HG02623 (cell line): ENCODE measurements around the gene AGAP4.
"Not testable (repeated sequence)": the region's sequence is repeated elsewhere in the genome, so short reads cannot be mapped to it uniquely, and the experiment has no call there.

Experiments
- ATAC-seq: cut with Tn5 transposase; IDR thresholded peaks from one replicate; pipeline ENCODE4 v1.9.1; 2021; ENCODE audit warnings: moderate library complexity; ENCODE audit not compliant: unreplicated experiment

AGAP4 gene

DNA sequence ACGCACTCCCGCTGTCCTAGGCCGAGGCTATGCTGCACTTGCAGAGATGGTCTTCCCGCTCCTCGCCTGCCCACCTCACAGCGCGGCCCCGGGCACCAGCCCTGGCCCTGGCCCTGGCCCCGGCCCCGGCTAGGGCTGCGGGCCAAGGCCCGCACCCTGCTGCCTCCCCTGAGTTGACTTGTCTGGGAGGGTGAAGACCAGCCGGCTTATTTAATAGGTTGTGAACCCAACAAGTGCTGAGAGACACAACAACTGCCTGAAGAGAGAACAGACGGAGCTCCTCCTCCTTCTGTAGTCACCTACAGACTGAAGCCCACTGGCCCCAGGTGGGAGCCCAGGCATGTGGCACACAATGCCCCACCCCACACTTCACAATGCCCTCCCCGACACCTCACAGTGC, at the start of gene AGAP4:
AGAP4 (minus strand) TSS at position 101 of the 400 bp plus-strand sequence. CDS start 153 bp downstream, outside the sequence.
- not testable (repeated sequence) for ATAC-seq

DNA sequence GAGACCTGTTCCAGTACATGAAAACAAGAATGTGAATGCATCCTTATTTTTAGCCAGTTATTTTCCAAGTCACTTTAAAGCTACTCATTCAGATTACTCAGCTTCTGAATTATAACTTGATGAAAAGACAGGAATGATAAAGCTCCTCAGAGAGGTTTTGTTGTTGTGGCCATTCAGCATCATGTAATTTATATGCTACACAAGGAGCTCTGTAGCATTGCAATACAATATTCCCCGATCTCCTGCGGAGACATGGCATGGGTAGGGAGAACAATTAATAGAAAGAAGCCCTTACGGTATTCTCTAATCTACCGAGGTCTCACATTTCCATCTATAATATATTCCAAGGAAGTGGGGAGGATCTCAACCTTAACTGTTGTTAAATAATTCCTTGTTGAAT, 43.4 kb upstream of the AGAP4 start:
- not testable (repeated sequence) for ATAC-seq

DNA sequence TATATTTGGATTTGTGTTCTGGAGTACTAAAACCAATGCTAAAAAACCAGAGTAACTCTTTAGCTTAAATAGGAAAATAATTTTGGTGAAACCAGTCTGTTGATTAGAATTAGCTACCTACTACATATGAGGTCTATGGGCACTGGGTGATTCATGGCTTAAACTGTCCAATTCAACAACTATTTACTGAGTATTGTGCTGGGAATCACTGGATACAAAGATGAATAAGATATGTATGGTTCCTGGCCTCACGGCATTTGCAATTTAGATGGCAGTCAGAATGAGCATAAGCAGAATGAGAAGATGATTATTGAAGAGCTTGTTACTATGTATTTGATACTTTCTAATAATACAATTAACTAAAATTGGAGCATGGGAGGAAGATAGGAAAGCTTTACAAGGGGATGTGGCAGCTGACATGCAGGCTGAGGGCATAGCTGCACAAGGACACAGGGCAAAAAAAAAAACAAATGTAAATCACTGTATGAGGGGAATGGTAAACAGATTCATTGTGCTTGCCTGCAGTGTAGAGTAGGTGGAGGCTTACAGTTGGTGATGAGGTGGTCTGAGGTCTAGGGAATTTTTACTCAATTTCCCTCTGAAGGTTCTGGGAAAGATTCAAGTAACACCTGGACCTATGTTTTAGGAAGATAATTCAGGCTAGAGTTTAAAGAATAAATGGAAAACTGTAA, 42.4 kb upstream of the AGAP4 start:
- ATAC-seq, result not testable (repeated sequence)

DNA sequence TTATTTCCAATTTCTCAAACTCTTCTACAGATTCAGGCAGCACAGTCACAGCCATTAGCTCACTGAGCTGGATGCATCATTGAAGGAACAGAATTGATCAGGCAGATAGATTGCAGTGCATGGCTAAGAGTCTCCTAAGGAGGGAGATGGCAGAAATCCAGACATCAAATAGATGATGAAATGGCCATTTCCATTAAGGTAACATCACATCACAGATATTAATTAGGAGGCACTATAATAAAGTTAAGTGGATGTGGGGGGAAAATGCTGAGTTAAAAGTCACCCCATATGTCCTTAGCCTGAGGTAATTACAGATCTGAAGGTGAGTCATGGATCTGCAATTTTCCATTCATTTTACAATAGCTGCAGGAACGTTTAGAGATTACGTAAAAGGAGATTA, 35.6 kb upstream of the AGAP4 start:
- not testable (repeated sequence) for ATAC-seq

DNA sequence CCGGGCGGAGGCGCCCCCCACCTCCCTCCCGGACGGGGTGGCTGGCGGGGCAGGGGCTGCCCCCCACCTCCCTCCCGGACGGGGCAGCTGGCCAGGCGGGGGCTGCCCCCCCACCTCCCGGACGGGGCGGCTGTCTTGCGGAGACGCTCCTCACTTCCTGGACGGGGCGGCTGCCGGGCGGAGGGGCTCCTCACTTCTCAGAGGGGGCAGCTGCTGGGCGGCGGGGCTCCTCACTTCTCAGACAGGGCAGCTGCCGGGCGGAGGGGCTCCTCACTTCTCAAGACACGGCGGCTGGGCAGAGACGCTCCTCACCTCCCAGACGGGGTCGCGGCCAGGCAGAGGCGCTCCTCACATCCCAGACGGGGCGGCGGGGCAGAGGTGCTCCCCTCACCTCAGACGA, 18.1 kb upstream of the AGAP4 start:
- not testable (repeated sequence) for ATAC-seq

DNA sequence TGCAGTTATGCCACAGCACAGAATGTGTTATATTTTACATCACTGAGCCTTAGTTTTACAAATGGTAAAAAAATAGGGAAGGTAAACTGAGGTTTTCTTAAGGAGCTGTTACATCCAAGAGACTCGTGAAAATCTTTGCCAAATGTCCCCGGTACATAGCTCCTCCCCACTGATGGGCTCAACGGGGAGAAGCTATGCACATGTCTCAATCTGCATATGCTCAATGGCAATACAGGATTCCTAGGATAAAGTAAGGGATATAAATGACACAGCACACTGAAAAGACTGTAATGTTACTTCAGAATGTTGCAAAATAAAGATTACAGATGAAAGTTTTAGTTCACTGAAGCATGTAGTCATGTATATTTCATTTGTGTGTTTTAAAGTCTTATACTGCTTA, 17.0 kb upstream of the AGAP4 start:
- ATAC-seq, result not testable (repeated sequence)

DNA sequence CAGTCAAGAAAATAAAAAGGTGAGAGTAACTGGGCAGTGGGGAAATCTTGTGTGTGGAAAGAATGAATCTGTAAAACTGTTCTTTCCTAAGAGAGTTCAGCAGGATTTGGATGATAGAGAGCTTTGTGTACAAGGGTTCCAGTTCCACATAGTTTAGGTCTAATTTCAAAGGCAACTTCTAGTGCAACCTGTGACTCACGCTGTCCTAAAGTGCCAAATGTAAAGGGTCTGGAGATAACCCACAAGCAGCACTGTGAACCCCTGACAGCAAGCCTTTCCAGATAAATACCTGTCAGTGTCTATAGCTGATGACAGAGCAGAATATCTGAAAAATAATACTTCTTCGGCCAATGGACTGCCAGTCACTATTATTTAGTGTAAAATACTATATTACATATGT, 16.3 kb upstream of the AGAP4 start:
- ATAC-seq, result not testable (repeated sequence)

DNA sequence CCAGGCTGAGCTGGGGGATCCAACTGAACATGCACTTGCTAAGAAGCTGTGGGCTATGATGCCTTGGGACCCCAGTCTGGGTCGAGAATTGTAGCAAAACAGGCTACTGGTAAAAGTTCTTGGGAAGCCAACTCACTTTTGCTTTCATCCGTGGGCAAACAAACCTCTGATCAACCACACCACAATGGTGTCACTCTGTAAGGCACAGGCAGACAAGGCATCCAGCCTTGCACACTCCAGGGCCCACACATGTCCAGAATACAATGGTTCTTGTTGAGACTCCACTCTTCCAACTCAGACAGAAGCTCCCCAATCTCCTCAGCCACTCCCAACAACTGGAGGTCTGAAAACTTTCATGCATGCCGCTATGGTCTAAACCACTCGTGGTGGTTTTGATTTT, 10.6 kb upstream of the AGAP4 start:
- ATAC-seq, result not testable (repeated sequence)

DNA sequence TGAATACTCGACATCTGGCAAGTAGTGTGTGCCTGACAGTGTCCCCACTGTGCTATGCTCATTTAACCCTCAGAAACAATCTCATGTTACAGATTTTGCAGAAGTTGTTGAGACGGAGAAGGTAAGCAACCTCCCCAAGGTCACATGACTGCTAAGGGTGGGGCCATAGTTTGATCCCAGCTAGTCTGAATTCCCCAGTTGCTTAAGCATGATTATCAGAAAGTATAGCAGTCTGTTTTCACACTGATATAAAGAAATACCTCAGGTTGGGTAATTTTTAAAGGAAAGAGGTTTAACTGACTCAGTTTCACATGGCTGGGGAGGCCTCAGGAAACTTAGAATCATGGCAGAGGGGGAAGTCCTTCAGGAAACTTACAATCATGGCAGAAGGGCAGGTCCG, 1.2 kb upstream of the AGAP4 start:
- ATAC-seq, result not testable (repeated sequence)

DNA sequence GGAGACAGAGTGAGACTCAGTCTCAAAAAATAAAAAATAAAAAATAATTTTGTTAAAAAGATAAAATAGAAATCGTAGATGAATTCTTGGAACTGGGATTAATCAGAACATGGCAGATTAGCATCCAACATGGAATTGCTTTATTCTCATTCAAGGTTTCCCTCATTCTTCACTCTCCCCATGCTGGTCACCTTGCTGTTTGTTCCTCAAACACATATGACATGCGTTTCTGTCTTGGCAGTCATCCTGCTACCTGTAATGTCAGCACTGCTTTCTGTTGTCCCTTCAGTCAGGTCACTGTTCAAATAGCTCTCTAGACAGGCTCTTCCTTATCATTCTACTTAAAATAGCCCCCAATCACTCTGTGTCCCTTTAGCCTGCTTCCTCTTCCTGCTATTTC, 24.4 kb downstream of the AGAP4 start:
- not testable (repeated sequence) for ATAC-seq

DNA sequence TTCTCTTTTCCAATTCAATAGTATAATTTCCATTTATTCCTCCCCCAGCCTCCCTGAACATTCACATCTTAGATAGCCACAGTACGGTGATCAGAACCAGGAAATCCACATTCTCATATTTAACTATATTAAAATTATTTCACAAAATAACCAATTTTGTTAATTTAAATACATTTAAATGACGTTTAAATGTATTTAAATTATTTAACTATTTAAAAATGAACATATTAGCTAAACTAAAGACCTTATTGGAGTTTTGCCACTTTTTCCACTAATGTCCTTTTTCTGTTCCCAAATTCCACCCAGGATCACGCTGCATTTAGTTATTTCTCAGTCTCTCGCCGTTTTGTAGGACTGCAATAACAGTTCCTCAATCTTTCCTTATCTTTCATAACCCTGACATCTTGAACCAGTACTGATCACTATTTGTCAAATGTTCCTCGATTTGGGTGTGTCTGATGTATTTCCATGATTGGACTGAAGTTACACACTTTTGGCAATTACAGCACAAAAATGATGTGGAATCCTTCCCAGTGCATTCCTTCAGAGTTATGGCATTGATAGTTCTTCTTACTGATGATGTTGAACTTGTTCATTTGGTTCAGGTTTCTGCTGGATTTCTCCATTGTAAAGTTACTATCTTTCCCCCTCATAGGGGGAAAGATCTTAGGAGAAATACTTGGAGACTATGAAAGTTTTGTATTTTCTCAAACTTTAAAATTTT, 27.0 kb downstream of the AGAP4 start:
- not testable (repeated sequence) for ATAC-seq

DNA sequence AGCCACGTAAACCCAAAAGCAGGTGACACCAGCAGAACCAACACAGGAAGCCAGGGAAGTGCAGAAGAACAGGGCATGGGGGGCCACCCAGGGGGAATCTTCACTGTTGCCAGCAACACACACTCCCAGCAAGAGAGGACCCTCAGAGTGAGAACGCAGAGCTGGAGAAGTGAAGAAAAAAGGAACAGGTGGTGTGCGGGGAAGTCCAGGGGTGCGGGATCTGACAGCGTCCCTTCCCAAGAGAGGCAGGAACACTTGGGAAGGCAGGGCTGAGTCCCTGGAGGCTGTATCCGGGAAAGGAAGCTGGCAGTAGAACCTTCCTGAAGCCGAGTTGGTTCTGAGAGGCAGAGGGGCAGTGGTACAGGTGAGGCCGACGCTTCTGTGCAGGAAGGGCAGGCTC, 27.7 kb downstream of the AGAP4 start:
- ATAC-seq, result no peak

DNA sequence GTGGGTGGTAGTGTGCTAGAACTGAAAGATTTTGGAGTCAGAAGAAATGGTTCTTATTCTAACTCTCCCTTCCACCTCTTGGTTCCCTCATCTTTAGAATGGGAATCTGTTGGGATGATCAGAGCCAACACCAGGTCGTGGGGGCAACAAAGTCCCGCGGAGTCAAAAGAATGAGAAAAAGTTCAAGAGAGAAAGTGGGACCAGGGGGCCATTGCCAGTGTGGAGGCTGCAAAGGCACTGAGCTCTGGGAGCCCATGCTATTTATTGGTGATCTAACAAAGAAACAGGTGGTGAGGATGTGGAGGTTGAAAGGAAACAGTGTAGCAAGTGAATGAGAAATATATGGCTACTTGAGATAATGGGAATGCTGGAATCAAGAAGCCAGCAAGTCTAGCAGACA, 29.4 kb downstream of the AGAP4 start:
- no peak for ATAC-seq

DNA sequence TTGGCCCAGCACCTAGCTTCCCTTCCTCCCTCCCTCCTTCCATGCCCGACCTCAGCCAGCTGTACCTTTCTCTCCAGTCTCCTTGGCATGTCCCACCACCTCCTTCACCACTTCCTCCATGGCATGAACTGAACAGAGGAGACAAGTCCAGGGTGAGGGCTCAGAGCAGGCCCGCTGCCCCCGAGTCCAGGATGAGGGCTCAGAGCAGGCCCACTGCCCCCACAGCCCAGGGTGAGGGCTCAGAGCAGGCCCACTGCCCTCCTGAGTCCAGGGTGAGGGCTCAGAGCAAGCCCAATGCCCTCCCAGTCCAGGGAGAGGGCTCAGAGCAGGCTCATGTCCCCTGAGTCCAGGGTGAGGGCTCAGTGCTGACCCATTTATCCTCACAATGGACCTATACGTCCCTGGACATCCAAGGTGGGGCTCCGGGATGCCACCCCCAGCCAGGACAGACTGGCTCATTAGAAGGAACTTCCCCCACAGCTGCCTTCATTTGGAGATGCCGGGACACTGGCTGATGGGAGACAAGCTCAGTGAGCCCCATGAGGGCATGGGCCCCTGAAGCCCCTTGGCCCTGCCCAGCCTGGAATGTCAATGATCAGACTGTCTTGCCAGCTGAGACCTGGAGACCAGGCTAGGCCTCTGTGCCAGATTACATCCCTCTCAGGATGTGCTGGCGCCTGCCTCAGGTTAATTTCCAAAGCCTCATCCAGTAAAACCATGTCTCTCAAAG, 30.0 kb downstream of the AGAP4 start:
- no peak for ATAC-seq

DNA sequence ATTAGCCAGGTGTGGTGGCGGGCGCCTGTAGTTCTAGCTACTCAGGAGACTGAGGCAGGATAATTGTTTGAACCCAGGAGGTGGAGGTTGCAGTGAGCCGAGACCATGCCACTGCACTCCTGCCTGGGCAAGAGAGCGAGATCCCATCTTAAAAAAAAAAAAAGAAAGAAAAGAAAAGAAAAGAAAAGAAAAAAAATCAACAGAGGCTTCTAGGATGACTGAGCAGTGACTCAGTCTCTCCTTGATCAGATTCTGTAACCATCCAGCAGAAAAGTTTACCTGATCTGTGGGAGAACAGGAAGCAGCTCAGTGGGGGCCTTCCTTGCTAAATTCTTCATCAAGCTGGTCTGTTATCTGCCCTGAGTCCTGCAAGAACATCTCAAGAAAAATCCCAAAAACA, 33.2 kb downstream of the AGAP4 start:
- not testable (repeated sequence) for ATAC-seq

DNA sequence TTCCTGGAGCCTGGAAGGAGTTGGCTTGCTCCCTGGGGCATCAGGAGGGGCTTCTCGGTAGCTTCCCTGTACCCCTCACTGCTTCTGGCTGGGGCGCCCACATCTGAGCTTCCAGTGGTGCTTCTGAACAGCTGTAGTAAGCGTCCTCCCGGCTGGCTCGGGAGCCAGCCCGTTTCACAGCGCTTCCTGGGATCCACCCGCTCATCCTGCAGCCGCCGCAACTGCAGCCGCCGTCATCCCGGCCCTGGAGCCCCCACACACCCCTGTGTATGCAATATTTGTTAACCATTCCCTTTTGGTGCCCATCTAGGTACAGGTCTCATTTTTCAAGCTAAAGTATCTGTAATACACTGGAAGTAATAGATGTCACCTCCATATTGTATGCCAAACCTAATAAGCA, 34.3 kb downstream of the AGAP4 start:
- not testable (repeated sequence) for ATAC-seq

DNA sequence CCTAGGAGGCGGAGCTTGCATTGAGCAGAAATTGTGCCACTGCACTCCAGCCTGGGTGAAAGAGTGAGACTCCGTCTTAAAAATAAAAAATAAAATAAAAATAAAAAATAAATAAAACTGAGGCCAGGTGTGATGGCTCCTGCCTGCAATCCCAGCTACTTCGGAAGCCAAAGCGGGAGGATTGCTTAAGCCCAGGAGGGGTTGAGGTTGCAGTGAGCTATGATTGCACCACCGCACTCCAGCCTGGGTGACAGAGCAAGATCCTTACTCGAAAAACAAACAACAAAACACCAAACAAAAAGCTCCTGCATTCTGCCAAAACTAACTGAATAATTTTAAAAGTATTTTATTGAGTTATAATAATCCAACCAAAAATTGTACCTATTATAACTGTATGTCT, 36.2 kb downstream of the AGAP4 start:
- ATAC-seq, result no peak

DNA sequence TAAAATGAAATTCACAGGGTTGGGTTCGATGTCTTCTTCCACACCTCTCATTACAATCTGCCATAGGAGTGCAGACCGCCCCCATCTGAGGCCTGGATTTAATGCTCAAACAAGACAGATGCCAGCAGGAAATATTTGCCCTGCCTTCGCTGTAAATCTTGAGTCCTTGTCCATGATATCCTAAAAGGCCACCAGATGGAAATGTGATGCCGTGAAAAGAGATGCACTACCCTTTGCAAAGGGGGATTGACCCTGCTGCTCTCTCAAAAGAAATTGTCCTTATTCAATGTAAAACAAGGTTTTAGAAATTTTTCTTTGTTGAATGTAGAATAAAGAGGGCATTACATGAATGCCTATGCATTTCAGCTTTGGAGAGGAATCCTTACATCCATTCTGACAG, 37.5 kb downstream of the AGAP4 start:
- ATAC-seq, result no peak

DNA sequence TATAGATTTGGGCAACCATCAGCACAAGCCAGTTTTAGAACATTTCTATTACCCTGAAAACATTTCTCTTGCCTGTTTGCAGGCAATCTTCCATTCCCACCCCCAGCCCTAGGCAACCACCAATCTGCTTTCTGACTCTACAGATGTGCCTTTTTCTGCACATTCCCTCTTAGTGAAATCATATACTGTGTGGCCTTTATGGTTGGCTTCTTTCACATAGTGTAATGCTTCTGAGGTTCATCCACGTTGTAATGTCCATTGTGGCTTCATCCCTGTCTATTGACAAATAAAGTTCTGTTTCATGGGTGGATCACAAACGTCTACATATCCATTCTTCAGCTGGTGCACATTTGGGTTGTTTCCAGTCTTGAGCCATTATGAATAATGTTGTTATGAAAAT, 42.3 kb downstream of the AGAP4 start:
- ATAC-seq, result not testable (repeated sequence)

DNA sequence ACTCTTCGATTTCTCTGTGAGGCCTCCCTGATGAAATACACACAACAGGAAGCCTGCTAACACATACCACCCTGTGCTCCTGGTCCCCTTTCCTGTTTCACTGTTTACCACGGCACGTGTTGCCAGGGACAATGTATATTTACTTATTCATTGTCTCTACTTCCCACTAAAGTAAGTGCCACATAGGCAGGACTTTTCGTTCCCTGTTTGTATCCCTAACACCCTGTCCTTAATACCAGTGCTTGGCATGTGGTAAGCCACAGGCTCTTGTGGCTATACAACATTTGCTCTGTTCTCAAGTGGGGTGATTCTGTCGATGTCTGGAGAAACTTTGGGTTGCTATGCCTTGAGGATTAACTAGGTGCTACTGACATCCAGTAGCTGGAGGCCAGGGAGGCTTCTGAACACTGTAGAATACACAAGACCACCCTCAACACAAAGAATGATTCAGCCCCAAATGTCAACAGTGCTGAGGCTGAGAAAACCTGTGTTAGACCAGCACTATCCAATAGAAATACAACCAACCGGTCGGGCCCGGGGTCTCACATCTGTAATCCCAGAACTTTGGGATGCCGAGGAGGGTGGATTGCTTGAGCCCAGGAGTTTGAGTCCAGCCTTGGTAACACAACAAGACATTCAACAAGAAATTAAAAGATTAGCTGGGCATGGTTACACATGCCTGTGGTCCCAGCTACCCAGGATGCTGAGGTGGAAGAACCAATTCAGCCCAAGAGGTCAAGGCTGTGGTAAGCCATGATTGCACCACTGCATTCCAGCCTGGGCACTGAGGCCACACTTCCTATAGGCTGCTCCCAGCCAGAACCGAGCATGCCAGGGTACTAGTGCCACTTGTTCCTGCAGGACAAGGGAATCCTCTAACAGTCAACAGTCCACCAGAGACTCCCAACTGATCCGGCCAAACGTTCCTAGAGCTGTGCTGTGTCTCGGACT, 44.0 kb downstream of the AGAP4 start:
- not testable (repeated sequence) for ATAC-seq

DNA sequence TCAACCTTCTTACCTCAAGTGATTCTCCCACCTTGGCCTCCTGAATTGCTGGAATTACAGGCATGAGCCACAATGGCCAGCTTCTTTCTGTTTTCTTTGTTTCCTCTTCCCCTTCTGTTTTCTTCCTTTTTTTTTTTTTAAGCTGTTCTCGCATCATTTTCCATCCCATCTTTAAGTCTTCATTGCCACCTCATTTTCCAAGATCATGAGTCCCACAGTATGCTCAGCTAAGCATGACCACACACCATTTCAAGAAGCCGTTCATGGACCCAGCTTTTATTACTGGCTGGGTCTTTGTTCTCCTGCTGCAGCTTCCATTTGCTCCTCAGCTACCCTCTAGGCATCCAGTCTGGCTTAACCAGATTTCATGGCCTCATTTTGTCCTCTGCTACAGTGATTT, 52.5 kb downstream of the AGAP4 start:
- not testable (repeated sequence) for ATAC-seq
